Measurements from ENCODE around the gene PNRC1. TPM values are rescaled to one million over a fixed set of nuclear protein-coding genes. Genes with fewer than 3 reads are reported as not detected.

Gene PNRC1
- total RNA-seq (2014; rRNA removed) = 9.3 and 12.7 TPM in 2 replicates
- Bru-seq, nascent RNA = percentile 90 among the genes with signal in this experiment
- percentile 84 among the genes with signal in this experiment for BruChase-seq, experiment 1, labeled RNA remaining after a 6-hour chase
- BruChase-seq, experiment 2, labeled RNA remaining after a 2-hour chase = percentile 95 among the genes with signal in this experiment
- long read RNA-seq, transcript PNRC1-201 (2 exons, 2,065 nt) = major isoform, 98 of 113 reads
- long read RNA-seq, partial matches to known transcripts = 0 of 113 reads
- long read RNA-seq, other reads (novel, unspliced or antisense) = 15 of 113 reads

DNA sequence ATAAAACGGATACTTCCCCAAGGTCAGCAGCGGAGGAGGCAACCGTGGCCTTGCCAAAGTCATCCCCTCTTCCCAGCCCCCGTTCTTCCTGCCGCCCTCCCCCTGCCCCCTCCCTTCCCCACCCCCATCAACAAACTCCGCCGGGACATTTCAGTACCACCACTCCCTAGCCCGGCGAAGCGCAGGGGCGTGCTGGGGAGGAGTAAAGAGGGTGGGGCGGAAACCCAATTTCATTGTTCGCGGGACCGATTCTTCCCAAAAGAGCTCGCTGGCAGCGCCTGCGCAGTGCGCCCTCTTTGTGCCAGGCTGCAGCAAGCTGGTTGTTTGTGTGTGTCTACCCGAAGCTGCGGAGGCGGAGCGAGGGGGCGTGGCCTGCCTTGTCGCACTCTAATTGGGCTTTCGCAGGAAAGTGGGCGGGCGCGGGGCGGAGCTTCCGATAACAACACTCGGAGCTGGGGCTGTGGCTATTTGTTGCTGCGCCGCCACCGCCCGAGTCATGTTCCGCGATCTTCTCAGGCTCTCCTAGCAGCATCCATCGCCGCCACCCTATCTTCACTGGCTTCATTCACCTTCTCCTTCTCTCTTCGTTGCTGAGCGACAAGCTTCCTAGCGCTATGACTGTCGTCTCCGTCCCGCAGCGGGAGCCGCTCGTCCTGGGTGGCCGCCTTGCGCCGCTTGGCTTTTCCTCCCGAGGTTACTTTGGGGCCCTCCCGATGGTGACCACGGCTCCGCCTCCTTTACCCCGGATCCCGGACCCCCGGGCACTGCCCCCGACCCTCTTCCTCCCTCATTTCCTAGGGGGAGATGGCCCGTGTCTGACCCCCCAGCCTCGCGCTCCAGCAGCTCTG is at the start of gene PNRC1:
Gene PNRC1, plus strand, starts transcription at position 471 of the 848 bp plus-strand sequence. Its CDS starts 144 bp downstream, at position 615.
- Histone ChIP-seq H3K9me2 (replicated peaks; ENCODE audit: low read length) (no peaks in the 10 kb centered on the region), H3K4me3 (ENCODE audit: low read length) (peak within 1 kb of the TSS; percentile 90), H3K9me3 (ENCODE audit: low read length) (no peaks in the 10 kb centered on the region), H3K79me2 (ENCODE audit: low read length) (peaks cover 24% of the 10 kb centered on the region), H3K4me2 (ENCODE audit: low read length) (peak within 1 kb of the TSS; percentile 91), H3K27ac (ENCODE audit: low read length) (peak within 1 kb of the TSS; percentile 50), H3K4me1 (ENCODE audit: insufficient read depth, low read length) (peaks cover 28% of the 10 kb centered on the region), H2AFZ (ENCODE audit: low read length) (peak within 1 kb of the TSS; percentile 93), H3K36me3 (ENCODE audit: low read depth, low read length) (peaks cover 8% of the 10 kb centered on the region; the same call in 1 of the 2 replicates), H3K9ac (ENCODE audit: low read length) (peak within 1 kb of the TSS; percentile 89), H4K20me1 (ENCODE audit: low read length) (peaks cover 12% of the 10 kb centered on the region), H3K27me3 (ENCODE audit: low read length) (no peaks in the 10 kb centered on the region), H3F3A (ENCODE audit: low read length, unreplicated experiment) (no peaks in the 10 kb centered on the region)
- TF ChIP-seq EZH2 (IDR thresholded peaks at IDR 0.05; ENCODE audit: low read length, unreplicated experiment) (no peak), EZH2phosphoT487 (IDR thresholded peaks at IDR 0.05; ENCODE audit: borderline replicate concordance, low read length) (no peak)
- TF ChIP-seq, protein P1, sequence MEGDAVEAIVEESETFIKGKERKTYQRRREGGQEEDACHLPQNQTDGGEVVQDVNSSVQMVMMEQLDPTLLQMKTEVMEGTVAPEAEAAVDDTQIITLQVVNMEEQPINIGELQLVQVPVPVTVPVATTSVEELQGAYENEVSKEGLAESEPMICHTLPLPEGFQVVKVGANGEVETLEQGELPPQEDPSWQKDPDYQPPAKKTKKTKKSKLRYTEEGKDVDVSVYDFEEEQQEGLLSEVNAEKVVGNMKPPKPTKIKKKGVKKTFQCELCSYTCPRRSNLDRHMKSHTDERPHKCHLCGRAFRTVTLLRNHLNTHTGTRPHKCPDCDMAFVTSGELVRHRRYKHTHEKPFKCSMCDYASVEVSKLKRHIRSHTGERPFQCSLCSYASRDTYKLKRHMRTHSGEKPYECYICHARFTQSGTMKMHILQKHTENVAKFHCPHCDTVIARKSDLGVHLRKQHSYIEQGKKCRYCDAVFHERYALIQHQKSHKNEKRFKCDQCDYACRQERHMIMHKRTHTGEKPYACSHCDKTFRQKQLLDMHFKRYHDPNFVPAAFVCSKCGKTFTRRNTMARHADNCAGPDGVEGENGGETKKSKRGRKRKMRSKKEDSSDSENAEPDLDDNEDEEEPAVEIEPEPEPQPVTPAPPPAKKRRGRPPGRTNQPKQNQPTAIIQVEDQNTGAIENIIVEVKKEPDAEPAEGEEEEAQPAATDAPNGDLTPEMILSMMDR (conservative IDR thresholded peaks at IDR 0.05; ENCODE audit: low read depth, low read length) = no peak
- intact Hi-C loops (cut with micrococcal nuclease) = loop anchor here (1.0 to 5.0 kb wide), 2 partner anchors 33 to 53 kb away; no protein-coding TSS in a partner anchor
- TSS peak; percentile 48 for BruUV-seq (replicated peaks)
- POLR2A ChIA-PET (ENCODE audit: unreplicated experiment) = interaction anchor here (0.6 to 1.4 kb wide), 10 partner anchors 11 to 334 kb away, joined by 3 to 21 read pairs (median 4); partner anchors contain the start of genes RNGTT and UBE2J1
- CTCF ChIA-PET = interaction anchor here (0.7 to 1.8 kb wide), 2 partner anchors 98 to 218 kb away, joined by 12 read pairs; no protein-coding TSS in a partner anchor
- ATAC-seq (peak; percentile 80), DNase-seq (peak; percentile 95)

DNA sequence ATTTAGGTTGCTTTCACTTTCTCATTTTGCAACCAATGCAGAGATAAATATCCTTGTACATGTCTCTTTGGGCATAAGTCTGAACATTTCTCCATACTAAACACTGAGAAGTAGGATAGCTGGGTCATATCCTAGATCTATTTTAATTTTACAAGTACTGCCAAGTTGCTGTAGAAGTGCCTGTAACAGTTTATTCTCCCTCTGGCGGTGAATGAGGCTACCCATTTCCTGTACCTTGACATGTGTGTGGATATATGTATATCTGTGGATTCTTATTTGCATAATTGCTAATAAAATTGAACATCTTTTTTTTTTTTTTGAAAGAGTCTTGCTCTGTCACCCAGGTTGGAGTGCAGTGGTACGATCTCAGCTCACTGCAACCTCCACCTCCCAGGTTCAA is 48.0 kb upstream of the PNRC1 start:
- no peaks in the 10 kb centered on the region for H3K9me3 ChIP-seq (ENCODE audit: low read length)
- DNase-seq = no peak
- H2AFZ ChIP-seq (ENCODE audit: low read length) = no peak overlapping the region
- peaks cover 4% of the 10 kb centered on the region for H3F3A ChIP-seq (ENCODE audit: low read length, unreplicated experiment)
- TF ChIP-seq, protein P1 (conservative IDR thresholded peaks at IDR 0.05; ENCODE audit: low read depth, low read length) = no peak
- TF ChIP-seq EZH2phosphoT487 (IDR thresholded peaks at IDR 0.05; ENCODE audit: borderline replicate concordance, low read length) = no peak
- no peak for TF ChIP-seq EZH2 (IDR thresholded peaks at IDR 0.05; ENCODE audit: low read length, unreplicated experiment)
- no peak for ATAC-seq
- no peaks in the 10 kb centered on the region for H3K79me2 ChIP-seq (ENCODE audit: low read length)
- H4K20me1 ChIP-seq (ENCODE audit: low read length) = no peaks in the 10 kb centered on the region
- H3K36me3 ChIP-seq (ENCODE audit: low read depth, low read length) = no peaks in the 10 kb centered on the region
- no peak overlapping the region for H3K4me3 ChIP-seq (ENCODE audit: low read length)
- ChIA-PET POLR2A (ENCODE audit: unreplicated experiment) (no interaction called here), CTCF (no interaction called here)
- no peaks in the 10 kb centered on the region for H3K9me2 ChIP-seq (replicated peaks; ENCODE audit: low read length)
- BruUV-seq (replicated peaks) = no TSS peak
- no peaks in the 10 kb centered on the region for H3K27me3 ChIP-seq (ENCODE audit: low read length)
- intact Hi-C loops (cut with micrococcal nuclease) = no loop called here
- no peak overlapping the region for H3K9ac ChIP-seq (ENCODE audit: low read length)
- peaks cover 16% of the 10 kb centered on the region for H3K4me1 ChIP-seq (ENCODE audit: insufficient read depth, low read length)
- H3K27ac ChIP-seq (ENCODE audit: low read length) = no peak overlapping the region
- no peak overlapping the region for H3K4me2 ChIP-seq (ENCODE audit: low read length)

Measured in PC-3 (cell line).